CD14-positive monocyte (primary cell): ENCODE results near the gene RFX7. TPM values are rescaled to one million over a fixed set of nuclear protein-coding genes. Genes with fewer than 3 reads are reported as not detected.

Experiments
- DNase-seq, 3 donors: peaks; one replicate each; pipeline ENCODE4 v3.0.0-alpha.2; 2011 to 2022
- H2AFZ ChIP-seq: 2 replicates; pipeline ENCODE4 v1.6.0; 2012; ENCODE audit warnings: mild to moderate bottlenecking, low read depth, low read length, inconsistent platforms; ENCODE audit not compliant: insufficient read depth, poor library complexity, severe bottlenecking
- H3K27ac ChIP-seq, 2 donors: 1 replicate in 1 of 2; 2 replicates in 1 of 2; pipeline ENCODE4 v1.5.1; 2012 to 2013; ENCODE audit warnings: low read length in 2 of 2, control low read depth in 1 of 2, inconsistent platforms in 1 of 2, low read depth in 1 of 2, mild to moderate bottlenecking in 1 of 2
- H3K27me3 ChIP-seq, 2 donors: one replicate each; pipeline versions ENCODE4 v1.6.0 to v1.6.1; 2011 to 2013; ENCODE audit warnings: low read length in 2 of 2; ENCODE audit not compliant: control insufficient read depth in 2 of 2, insufficient read depth in 2 of 2
- H3K36me3 ChIP-seq, 2 donors: replicated peaks in 1 of 2; 1 replicate in 1 of 2; 2 replicates in 1 of 2; pipeline versions ENCODE4 v1.5.1 to v1.6.1; 2012 to 2013; ENCODE audit warnings: low read length in 2 of 2, control low read depth in 1 of 2, inconsistent platforms in 1 of 2, mild to moderate bottlenecking in 1 of 2; ENCODE audit not compliant: insufficient read depth in 2 of 2, control insufficient read depth in 1 of 2
- H3K4me1 ChIP-seq, 2 donors: 1 replicate in 1 of 2; 2 replicates in 1 of 2; pipeline versions ENCODE4 v1.5.1 to v1.6.1; 2012 to 2013; ENCODE audit warnings: low read length in 2 of 2, control low read depth in 1 of 2, inconsistent platforms in 1 of 2, mild to moderate bottlenecking in 1 of 2, moderate library complexity in 1 of 2; ENCODE audit not compliant: insufficient read depth in 2 of 2, control insufficient read depth in 1 of 2
- H3K4me2 ChIP-seq: replicated peaks from 2 replicates; pipeline ENCODE3; 2012; ENCODE audit warnings: low read length, moderate library complexity, mild to moderate bottlenecking; ENCODE audit not compliant: poor library complexity, severe bottlenecking; ENCODE audit errors: extremely low read depth
- H3K4me3 ChIP-seq, 3 experiments: fragments of 200-600 bp in 1 of 3; sonication (generic) in 1 of 3; replicated peaks in 1 of 3; 1 replicate in 2 of 3; 2 replicates in 1 of 3; pipeline ENCODE4 v1.5.1; 2011 to 2013; ENCODE audit warnings: low read length in 3 of 3, mild to moderate bottlenecking in 3 of 3, control low read depth in 2 of 3, low read depth in 2 of 3, inconsistent platforms in 1 of 3, moderate library complexity in 1 of 3
- H3K79me2 ChIP-seq: 2 replicates; pipeline ENCODE4 v1.6.0; 2012; ENCODE audit warnings: mild to moderate bottlenecking, control low read depth, inconsistent platforms, low read length, moderate library complexity; ENCODE audit not compliant: insufficient read depth
- H3K9ac ChIP-seq: 2 replicates; pipeline ENCODE4 v1.6.0; 2017; ENCODE audit warnings: low read length, mild to moderate bottlenecking; ENCODE audit not compliant: insufficient read depth, poor library complexity, severe bottlenecking
- H3K9me3 ChIP-seq, 2 donors: replicated peaks in 1 of 2; 1 replicate in 1 of 2; 2 replicates in 1 of 2; pipeline versions ENCODE4 v1.5.1 to v1.6.1; 2012 to 2013; ENCODE audit warnings: low read length in 2 of 2, control low read depth in 1 of 2; ENCODE audit not compliant: control insufficient read depth in 1 of 2, insufficient read depth in 1 of 2
- H4K20me1 ChIP-seq: 2 replicates; pipeline ENCODE4 v1.6.0; 2012; ENCODE audit warnings: mild to moderate bottlenecking, low read length, control low read depth, moderate library complexity; ENCODE audit not compliant: insufficient read depth
- H3K27ac Mint-ChIP-seq, 7 donors: one replicate each; pipeline ENCODE4 v1.8.0; 2020; ENCODE audit warnings: mild to moderate bottlenecking in 7 of 7, mixed read lengths in 7 of 7, moderate library complexity in 6 of 7, inconsistent platforms in 2 of 7
- H3K27me3 Mint-ChIP-seq, 3 donors: one replicate each; pipeline ENCODE4 v1.8.0; 2021 to 2022; ENCODE audit warnings: low read depth in 3 of 3, mild to moderate bottlenecking in 3 of 3, mixed read lengths in 3 of 3, moderate library complexity in 3 of 3, inconsistent platforms in 1 of 3
- H3K36me3 Mint-ChIP-seq, 2 donors: one replicate each; pipeline ENCODE4 v1.8.0; 2020; ENCODE audit warnings: mixed read lengths in 2 of 2, inconsistent platforms in 1 of 2, mild to moderate bottlenecking in 1 of 2
- H3K4me1 Mint-ChIP-seq: one replicate; pipeline ENCODE4 v1.8.0; 2020; ENCODE audit warnings: mild to moderate bottlenecking, mixed read lengths
- H3K4me3 Mint-ChIP-seq, 2 donors: one replicate each; pipeline ENCODE4 v1.8.0; 2020; ENCODE audit warnings: mild to moderate bottlenecking in 2 of 2, mixed read lengths in 2 of 2, moderate library complexity in 1 of 2
- H3K9me3 Mint-ChIP-seq, 7 donors: one replicate each; pipeline ENCODE4 v1.8.0; 2020 to 2022; ENCODE audit warnings: mixed read lengths in 7 of 7, mild to moderate bottlenecking in 6 of 7, moderate library complexity in 6 of 7, inconsistent platforms in 2 of 7
- WGBS: methylation state at CpG from one replicate; pipeline ENCODE4 v1.1.5; 2013; ENCODE audit warnings: missing lambda C conversion rate; ENCODE audit not compliant: insufficient coverage; 5-methylcytosine and 5-hydroxymethylcytosine counted together
- intact Hi-C, 2 donors: fragments of 100-400 bp; cut with micrococcal nuclease; formaldehyde crosslinking; loops; one replicate each; pipeline versions ENCODE4 v1.15.0 to v1.15.1; 2023
- polyA plus RNA-seq, 3 donors: library from polyadenylated mRNA; depleted of rRNA in 1 of 3; unstranded in 2 of 3; stranded (reverse) in 1 of 3; fragments of 300-500 nt in 2 of 3; fragments of >200 nt in 1 of 3; fragmentation: Illumina TruSeq in 2 of 3; gene quantifications; 1 replicate in 2 of 3; 2 replicates in 1 of 3; pipeline ENCODE4 v1.2.3, GENCODE V29; 2012 to 2021
- TF ChIP-seq, protein P1 (sequence below): fragments of 200-600 bp; IDR thresholded peaks from one replicate; pipeline ENCODE4 v1.8.0; 2022; ENCODE audit warnings: antibody characterized with exemption, mild to moderate bottlenecking

The RFX7 gene
- polyA plus RNA-seq, 3 donors: 1.0 to 2.9 (median 1.2) TPM

DNA sequence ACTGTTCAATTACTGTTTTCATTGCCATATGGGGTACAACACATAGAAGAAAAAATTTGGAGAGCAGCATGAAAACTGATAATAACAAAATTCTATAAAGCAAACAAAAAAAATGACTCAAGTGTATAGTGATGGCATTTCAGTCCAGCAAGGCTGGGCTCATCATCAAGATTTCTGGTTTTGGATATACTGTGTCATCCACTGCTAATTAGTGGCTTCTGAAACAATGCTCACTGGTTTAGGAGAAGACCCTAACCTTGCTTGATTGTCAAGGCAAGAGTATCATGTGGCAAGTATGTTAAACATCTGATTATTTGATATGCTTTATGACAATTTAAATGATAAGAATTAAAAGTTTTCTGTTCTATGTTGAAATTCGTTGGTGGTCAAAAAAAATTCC, 96.9 kb downstream of the RFX7 start:
- peaks cover 11 to 17% of the 10 kb centered on the region in 2 donors for H3K9me3 ChIP-seq
- no peak overlapping the region for H3K4me3 Mint-ChIP-seq
- intact Hi-C loops: no loop called here
- H3K27me3 ChIP-seq: no peaks in the 10 kb centered on the region
- H3K27ac Mint-ChIP-seq: no peak overlapping the region
- whole genome bisulfite sequencing: no CpG with 5 or more reads among the region's 1 CpG
- no peaks in the 10 kb centered on the region for H3K27me3 Mint-ChIP-seq
- peaks cover 14 to 30% (median 21%) of the 10 kb centered on the region in 7 donors for H3K9me3 Mint-ChIP-seq
- no peaks in the 10 kb centered on the region for H4K20me1 ChIP-seq
- H3K79me2 ChIP-seq: peaks cover 4% of the 10 kb centered on the region
- H3K27ac ChIP-seq: no peak overlapping the region
- H3K9ac ChIP-seq: no peak overlapping the region
- peaks cover 16 to 31% of the 10 kb centered on the region in 2 donors for H3K36me3 ChIP-seq
- H3K4me2 ChIP-seq: no peak overlapping the region
- no peak overlapping the region for H2AFZ ChIP-seq
- H3K4me3 ChIP-seq: no peak overlapping the region
- DNase-seq: no peak
- peaks cover 28 to 41% of the 10 kb centered on the region in 2 donors for H3K36me3 Mint-ChIP-seq
- no peaks in the 10 kb centered on the region for H3K4me1 Mint-ChIP-seq
- TF ChIP-seq, protein P1, sequence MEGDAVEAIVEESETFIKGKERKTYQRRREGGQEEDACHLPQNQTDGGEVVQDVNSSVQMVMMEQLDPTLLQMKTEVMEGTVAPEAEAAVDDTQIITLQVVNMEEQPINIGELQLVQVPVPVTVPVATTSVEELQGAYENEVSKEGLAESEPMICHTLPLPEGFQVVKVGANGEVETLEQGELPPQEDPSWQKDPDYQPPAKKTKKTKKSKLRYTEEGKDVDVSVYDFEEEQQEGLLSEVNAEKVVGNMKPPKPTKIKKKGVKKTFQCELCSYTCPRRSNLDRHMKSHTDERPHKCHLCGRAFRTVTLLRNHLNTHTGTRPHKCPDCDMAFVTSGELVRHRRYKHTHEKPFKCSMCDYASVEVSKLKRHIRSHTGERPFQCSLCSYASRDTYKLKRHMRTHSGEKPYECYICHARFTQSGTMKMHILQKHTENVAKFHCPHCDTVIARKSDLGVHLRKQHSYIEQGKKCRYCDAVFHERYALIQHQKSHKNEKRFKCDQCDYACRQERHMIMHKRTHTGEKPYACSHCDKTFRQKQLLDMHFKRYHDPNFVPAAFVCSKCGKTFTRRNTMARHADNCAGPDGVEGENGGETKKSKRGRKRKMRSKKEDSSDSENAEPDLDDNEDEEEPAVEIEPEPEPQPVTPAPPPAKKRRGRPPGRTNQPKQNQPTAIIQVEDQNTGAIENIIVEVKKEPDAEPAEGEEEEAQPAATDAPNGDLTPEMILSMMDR: no peak
- H3K4me1 ChIP-seq: no peaks in the 10 kb centered on the region

DNA sequence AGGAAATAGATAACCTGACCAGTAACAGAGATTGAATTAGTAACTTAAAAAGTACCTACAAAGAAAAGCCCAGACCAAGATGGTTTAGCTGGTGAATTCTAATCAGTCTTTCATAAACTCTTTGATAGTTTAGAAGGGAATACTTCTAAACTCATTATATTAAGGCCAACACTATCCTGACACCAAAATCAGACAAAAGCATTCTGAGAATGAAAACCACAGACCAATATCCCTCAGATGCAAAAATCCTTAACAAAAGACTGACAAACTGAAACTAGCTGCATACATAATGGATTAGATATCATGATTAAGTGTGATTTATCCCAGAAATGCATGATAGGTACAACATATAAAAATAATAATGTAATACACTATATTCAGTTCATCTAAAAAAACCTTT, 115.6 kb downstream of the RFX7 start:
- Mint-ChIP-seq H3K9me3 (peaks cover 24 to 62% (median 35%) of the 10 kb centered on the region in 7 donors), H3K4me3 (no peak overlapping the region), H3K4me1 (no peaks in the 10 kb centered on the region), H3K27me3 (peaks cover 0 to 1% (median 0%) of the 10 kb centered on the region in 3 donors), H3K27ac (no peak overlapping the region), H3K36me3 (peaks cover 44 to 60% of the 10 kb centered on the region in 2 donors)
- H3K9me3 ChIP-seq: peaks cover 18 to 54% of the 10 kb centered on the region in 2 donors
- TF ChIP-seq, protein P1: no peak
- no peak overlapping the region for H3K4me2 ChIP-seq
- no peaks in the 10 kb centered on the region for H3K4me1 ChIP-seq
- no peak overlapping the region for H3K4me3 ChIP-seq
- DNase-seq: no peak
- H4K20me1 ChIP-seq: no peaks in the 10 kb centered on the region
- no peaks in the 10 kb centered on the region for H3K27me3 ChIP-seq
- peaks cover 5 to 68% of the 10 kb centered on the region in 2 donors for H3K36me3 ChIP-seq
- intact Hi-C loops: no loop called here
- H3K27ac ChIP-seq: no peak overlapping the region
- no peak overlapping the region for H2AFZ ChIP-seq
- no peak overlapping the region for H3K9ac ChIP-seq
- H3K79me2 ChIP-seq: no peaks in the 10 kb centered on the region
